Liver (tissue), 3 donors: Measurements from ENCODE around the gene KLHL13.

ENCODE experiments used
- CTCF ChIP-seq: fragments of 150-350 bp; IDR thresholded peaks from 2 replicates; pipeline ENCODE4 v1.5.1; 2017; ENCODE audit warnings: improper control_type of control experiment, low read depth, low read length; ENCODE audit not compliant: missing input control
- GABPA ChIP-seq, 2 donors: IDR thresholded peaks in 1 of 2; conservative IDR thresholded peaks in 1 of 2; 2 replicates each; pipeline ENCODE4 v1.6.1; 2016; ENCODE audit warnings: antibody characterized with exemption in 2 of 2, mild to moderate bottlenecking in 1 of 2, moderate library complexity in 1 of 2
- MAX ChIP-seq: IDR thresholded peaks from 2 replicates; pipeline ENCODE4 v1.6.1; 2016; ENCODE audit warnings: antibody characterized with exemption
- NR2F2 ChIP-seq: IDR thresholded peaks from 2 replicates; pipeline ENCODE4 v1.6.1; 2016; ENCODE audit warnings: antibody characterized with exemption
- RAD21 ChIP-seq, 2 donors: IDR thresholded peaks; 2 replicates each; pipeline ENCODE4 v1.6.1; 2016; ENCODE audit warnings: antibody characterized with exemption in 2 of 2, mild to moderate bottlenecking in 2 of 2
- RXRA ChIP-seq, 2 donors: IDR thresholded peaks; 2 replicates each; pipeline ENCODE4 v1.6.1; 2017 to 2018; ENCODE audit warnings: antibody characterized with exemption in 2 of 2, mild to moderate bottlenecking in 1 of 2
- TAF1 ChIP-seq: conservative IDR thresholded peaks from 2 replicates; pipeline ENCODE4 v1.6.1; 2016; ENCODE audit warnings: antibody characterized with exemption, mild to moderate bottlenecking
- YY1 ChIP-seq: IDR thresholded peaks from 2 replicates; pipeline ENCODE4 v1.6.1; 2016; ENCODE audit warnings: antibody characterized with exemption, mild to moderate bottlenecking
- TF ChIP-seq, protein P1 (sequence below): IDR thresholded peaks from 2 replicates; pipeline ENCODE4 v1.6.1; 2016; ENCODE audit warnings: antibody characterized with exemption, mild to moderate bottlenecking
- donor health status: healthy.
- donor health status: healthy.

DNA sequence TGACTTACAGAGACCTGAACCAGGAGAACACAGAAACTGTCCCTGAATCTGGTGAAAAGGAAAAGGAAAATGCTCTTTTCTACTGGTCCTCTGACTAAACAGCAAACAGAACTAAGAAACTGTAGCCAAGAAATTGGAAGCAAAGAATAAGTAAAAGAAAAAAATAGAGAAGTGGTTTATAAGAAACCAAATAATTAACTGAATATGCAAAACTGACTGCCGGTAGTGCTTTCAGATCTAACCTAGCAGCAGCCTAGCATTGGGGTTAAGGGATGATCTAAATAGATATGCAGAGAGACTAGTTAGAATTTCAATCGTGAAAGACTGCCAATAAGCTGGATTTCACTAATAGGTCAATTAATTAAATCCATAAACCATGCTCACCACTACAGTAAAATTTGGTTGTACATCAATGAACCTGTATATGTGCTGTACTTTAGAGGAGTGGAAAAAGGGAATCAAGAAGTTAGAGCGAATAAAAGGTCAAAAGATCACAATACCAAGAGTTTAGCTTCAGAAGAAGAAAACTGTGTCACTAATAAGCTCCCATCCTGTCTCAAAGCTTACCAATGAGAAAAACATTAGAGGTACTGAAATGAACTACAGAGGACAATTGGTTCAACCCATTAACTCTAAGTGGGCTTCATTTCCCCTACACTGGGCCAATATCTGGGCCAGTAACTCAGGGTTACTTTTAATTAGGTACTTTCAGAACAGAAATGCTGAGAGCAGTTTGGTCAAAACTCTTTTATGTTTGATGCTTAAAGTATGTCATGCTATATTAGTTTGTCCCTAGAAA is 53.6 kb downstream of the KLHL13 start:
- TF ChIP-seq CTCF = no peak
- TF ChIP-seq, protein P1, sequence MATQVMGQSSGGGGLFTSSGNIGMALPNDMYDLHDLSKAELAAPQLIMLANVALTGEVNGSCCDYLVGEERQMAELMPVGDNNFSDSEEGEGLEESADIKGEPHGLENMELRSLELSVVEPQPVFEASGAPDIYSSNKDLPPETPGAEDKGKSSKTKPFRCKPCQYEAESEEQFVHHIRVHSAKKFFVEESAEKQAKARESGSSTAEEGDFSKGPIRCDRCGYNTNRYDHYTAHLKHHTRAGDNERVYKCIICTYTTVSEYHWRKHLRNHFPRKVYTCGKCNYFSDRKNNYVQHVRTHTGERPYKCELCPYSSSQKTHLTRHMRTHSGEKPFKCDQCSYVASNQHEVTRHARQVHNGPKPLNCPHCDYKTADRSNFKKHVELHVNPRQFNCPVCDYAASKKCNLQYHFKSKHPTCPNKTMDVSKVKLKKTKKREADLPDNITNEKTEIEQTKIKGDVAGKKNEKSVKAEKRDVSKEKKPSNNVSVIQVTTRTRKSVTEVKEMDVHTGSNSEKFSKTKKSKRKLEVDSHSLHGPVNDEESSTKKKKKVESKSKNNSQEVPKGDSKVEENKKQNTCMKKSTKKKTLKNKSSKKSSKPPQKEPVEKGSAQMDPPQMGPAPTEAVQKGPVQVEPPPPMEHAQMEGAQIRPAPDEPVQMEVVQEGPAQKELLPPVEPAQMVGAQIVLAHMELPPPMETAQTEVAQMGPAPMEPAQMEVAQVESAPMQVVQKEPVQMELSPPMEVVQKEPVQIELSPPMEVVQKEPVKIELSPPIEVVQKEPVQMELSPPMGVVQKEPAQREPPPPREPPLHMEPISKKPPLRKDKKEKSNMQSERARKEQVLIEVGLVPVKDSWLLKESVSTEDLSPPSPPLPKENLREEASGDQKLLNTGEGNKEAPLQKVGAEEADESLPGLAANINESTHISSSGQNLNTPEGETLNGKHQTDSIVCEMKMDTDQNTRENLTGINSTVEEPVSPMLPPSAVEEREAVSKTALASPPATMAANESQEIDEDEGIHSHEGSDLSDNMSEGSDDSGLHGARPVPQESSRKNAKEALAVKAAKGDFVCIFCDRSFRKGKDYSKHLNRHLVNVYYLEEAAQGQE = no peak
- TF ChIP-seq YY1 = no peak
- TF ChIP-seq RXRA (IDR thresholded peaks at IDR 0.05) = no peak
- no peak for TF ChIP-seq RAD21 (IDR thresholded peaks at IDR 0.05)
- no peak for TF ChIP-seq MAX
- no peak for TF ChIP-seq GABPA (IDR thresholded peaks at IDR 0.05 in 1 of 2, conservative IDR thresholded peaks at IDR 0.05 in 1 of 2)
- TF ChIP-seq TAF1 = no peak
- TF ChIP-seq NR2F2 = no peak
